Esophagus mucosa (tissue), 1 donor: ENCODE measurements around the gene RAMP2. TPM values are rescaled to one million over a fixed set of nuclear protein-coding genes. Genes with fewer than 3 reads are reported as not detected.
"Not testable (repeated sequence)": the region's sequence is repeated elsewhere in the genome, so short reads cannot be mapped to it uniquely, and the experiment has no call there.

Experiments used
- ATAC-seq: fragments of 200-7000 bp; cut with Tn5 transposase; one replicate; pipeline ENCODE4 v1.9.1; 2020
- total RNA-seq: library from RNA; stranded (reverse); gene quantifications from one replicate; pipeline ENCODE4 v1.2.4, GENCODE V29; 2023
- donor health status: DM: yes; HTN: yes; CAD: no.

RAMP2 gene, protein sequence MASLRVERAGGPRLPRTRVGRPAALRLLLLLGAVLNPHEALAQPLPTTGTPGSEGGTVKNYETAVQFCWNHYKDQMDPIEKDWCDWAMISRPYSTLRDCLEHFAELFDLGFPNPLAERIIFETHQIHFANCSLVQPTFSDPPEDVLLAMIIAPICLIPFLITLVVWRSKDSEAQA
- 4.5 TPM for total RNA-seq

- peak; percentile 31 for ATAC-seq
Observed at GRCh38 chr17:42760652-42761581, at the start of gene RAMP2. RAMP2 (plus strand) TSS chr17:42761227; CDS start chr17:42761262, 35 bp downstream.

DNA sequence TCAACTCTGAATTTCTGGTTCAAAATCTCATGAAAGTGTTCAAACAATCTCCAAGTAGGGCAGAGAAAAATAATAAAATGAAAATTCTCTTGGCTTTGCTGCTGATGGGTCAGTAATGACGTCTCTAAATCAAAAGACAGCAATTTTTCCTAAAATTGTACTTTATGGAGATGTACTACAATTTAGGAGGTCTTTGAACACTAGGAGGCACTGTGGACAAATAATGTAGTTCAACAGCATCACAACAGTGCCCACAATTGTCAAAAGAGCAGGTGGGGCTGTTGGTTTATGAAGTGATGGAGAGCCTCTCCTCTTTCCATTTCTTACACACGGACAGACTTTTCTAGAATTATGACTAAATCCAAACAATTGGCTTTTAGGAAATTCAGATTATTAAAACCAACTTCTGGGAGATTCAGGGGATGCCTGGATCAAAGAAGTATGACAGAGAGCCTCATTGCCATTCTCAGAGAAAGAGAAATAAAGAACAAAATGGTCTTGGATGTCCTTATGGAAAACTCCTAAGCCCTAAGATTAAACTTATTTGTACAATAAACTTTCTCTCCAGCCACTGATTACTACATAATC is 39.9 kb upstream of the RAMP2 start:
- peak; percentile 66 for ATAC-seq

DNA sequence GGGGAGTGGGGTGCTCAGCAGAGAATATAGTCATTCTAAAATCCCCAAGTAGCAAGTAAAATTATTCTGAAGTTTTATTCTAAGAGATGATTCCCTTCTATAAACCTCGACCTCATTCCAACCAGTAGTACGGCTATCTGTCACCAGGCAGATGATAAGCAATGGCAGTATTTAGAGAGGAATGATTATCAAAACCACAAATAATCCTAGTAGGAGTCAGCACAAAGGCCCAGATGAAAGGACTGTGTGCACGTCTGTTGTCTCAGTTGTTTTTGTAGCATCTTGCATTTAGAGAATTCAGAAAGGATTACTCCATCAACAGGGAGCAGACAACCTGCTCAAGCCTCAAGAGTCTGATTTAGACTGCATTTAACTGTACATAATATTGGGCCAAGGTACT is 37.4 kb upstream of the RAMP2 start:
- ATAC-seq: no peak

- no peak for ATAC-seq
Observed at GRCh38 chr17:42725143-42725542, 35.9 kb upstream of the RAMP2 start.

DNA sequence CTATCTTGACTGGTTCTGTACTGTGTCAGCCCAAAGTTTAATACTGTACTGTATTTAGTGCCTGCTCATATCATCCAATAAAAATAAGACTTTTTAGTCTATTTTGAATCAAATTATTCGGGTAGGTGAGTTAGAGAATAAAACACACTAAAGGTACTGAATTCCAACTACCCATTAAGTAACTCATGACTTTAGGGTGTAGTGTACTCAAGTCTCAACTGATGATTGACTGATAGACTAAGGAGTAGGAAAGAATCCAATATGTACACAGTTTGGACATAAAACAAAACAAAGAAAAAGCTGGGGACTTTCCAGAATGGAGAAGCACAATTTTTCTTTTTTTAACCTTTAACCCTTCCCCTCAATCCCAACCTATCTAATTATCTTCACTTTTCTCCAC is 20.3 kb upstream of the RAMP2 start:
- no peak for ATAC-seq

DNA sequence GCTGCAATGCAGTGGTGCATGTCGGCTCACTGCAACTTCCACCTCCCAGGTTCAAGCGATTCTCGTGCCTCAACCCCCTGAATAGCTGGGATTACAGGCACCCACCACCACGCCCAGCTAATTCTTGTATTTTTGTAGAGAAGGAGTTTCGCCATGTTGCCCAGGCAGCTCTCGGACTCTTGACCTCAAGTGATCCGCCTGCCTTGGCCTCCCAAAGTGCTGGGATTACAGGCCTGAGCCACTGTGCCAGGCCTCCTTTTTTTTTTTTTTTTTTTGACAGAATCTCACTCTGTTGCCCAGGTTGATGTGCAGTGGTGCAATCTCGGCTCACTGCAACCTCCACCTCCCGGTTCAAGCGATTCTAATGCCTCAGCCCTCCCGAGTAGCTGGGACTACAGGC is 18.1 kb upstream of the RAMP2 start:
- not testable (repeated sequence) for ATAC-seq

GRCh38 chr17:42743595-42744282 is 17.3 kb upstream of the RAMP2 start:
- no peak for ATAC-seq

DNA sequence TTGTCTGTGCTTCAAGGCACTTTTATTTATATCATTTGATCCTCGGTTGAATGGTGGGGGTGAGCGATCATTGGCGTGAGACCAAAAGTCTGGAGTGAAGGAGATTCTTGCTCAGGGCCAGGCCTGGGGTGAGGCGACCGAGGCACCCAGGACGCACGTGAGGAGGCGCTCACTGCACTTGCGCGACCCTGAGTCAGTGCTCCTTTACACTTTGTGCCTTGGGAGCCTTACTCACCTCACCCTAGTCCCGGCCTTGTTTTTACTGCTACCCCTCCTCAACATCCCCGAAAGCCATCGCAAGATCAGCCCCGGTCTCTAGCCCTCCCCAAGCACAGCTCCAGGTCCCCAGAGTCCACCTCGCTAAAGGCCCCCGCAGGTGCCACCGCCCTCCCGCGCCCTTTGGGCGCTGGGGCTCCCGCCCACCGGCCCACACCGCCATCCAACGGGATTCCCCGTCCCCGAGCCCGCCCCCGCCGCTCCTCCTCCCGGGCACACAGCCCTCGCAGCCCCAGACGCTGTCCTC is 16.7 kb upstream of the RAMP2 start:
- peak; percentile 81 for ATAC-seq

DNA sequence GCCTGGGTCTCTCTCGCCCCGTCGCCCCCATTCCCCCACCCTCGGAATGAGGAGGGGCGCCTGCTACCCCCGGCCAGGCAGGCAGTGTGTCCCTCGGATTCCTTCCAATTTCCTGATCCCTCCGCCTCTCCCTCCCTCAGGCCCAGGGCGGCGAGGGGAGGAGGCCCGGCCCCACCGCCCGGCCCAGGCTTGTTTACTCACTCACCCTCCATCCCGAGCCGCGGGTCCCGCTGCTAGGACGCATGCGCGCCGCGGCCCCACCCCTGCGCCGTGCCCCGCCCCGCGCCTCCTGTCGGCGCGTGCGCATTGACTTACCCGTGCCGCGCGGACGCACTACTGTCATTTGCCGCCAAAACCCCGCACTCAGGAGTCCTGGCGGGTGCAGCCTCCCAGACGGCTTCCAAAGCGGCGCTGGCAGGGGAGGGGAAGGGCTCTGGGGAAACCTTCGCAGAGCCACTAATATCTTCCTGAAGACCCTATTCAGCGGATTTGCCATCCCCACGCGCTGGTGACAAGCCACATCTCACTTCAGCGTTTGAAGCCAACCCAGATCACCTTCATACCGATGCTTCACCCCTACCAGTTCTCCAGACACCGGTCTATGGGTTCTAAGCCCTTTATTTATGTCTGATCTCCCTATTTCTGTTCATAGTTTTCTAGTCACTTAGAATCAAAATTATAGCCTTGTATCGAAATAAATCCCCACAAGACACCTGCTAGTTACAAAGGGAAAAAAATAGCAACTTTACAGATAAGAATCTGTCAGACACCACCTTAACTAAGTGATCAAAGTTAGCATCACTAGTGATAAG is 16.0 kb upstream of the RAMP2 start, which contains the start of gene EZH1:
Gene EZH1 (minus strand): TSS at position 235 of the 812 bp plus-strand sequence. CDS start 16,099 bp downstream, outside the sequence.
- peak; percentile 99 for ATAC-seq

DNA sequence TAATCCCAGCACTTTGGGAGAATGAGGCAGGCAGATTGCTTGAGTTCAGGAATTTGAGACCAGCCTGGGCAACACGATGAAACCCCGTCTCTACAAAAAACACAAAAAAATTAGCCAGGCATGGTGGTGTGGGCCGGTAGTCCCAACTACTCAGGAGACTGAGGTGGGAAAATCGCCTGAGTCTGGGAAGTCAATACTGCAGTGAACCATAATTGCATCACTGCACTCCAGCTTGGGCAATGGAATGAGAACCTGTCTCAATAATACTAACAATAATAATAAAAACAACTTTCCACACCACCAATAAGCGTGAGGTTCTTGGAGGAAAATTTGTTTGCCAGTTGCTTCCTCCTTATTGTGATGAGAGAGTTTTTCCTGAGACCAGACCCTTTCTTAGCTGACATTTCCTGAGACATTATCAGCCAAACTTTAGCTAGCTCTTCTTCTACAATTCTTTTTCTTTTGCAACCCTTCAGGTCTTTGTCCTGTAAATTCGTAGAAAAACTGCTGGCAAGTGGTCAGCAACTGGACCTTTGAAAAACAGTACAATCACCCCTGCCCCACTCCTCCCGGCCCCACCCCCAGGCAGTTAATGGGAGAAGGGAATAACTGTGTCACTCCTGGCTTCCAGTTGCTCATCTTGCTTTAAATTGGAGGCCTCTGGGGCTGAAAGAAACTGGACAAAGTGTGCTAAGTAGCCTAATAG is 12.7 kb upstream of the RAMP2 start:
- no peak for ATAC-seq

DNA sequence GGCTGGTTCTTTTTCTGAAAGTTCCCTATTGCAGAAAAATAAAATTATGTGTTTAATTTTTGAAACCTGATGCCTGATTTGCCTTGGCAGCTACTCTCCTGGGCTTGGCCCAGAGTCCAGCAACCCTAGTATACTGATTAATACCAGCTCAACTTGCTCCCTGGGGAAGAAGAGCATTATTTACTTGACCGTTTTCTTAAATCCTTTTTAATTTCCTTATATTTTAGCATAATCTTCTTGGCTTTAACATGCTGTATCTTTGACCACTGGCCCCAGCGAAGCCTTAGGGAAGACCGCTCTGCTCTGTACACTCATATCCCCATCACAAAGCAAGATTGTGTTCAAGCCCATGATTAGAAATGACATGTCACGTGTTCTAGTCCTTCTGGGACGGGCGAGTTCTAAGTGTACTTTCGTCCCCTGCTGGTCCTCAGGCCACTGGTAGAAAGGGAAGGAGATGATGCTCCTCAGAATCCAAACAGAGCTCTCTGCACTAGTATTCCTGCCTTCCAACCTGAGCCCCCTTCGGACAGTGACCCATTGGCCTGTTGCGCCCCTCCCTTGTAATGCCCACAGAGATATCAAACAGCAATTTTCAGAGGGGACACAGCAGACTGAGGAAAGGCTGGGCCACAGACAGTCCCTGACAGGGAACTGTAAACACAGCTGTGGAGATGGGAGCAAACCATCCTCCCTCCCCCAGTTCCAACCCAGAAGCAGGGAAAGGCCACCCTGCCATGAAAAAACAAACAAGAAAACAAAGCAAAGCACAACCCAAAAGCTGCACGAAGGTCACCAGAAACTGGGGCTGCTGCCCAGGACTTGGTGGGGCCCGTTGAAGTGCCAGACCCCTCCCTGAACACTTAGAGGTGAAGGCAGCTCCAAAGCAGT is 11.9 kb upstream of the RAMP2 start:
- ATAC-seq: no peak

DNA sequence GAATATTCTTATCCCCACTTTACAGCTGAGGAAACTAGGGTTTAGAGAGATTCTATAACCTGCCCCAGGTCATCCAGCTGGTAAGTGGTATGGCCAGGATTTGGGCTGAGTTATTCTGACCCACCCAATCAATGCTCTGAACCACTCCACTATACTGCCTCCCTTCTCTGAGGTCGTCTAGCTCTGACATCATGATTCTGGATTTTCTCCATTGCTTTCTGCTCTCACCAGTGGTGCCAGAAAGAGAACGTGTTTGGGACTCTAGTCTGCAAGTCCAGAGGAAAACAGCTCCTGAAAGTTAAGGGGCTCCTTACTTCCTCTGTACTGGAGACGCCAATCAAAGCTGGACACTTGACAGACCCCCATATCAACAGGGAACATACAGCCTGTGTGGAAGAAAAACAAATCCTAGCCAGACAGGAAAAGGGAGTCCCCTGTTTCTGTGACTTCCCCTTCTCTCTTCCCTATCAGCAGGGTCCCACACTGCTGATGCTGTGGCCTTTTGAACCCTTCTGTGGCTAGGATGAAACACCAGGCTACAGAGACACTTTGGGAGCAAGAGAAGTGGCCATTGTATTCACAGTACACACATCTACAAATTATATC is 10.2 kb upstream of the RAMP2 start:
- ATAC-seq: no peak

DNA sequence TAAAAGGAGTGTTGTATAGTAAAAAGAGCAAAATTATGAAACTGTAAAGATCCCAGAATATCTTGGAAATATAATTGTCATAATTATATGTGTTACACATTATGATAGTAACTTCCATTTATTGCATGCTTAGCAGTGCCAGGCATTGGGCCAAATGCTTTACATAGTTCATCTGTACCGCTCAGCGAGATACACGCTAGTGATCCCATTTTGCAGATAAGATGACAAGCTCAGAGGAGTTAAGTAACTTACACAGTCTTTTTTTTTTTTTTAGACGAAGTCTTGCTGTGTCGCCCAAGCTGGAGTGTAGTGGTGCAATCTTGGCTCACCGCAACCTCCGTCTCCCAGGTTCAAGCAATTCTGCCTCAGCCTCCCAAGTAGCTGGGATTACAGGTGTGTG is 9.4 kb upstream of the RAMP2 start:
- no peak for ATAC-seq

GRCh38 chr17:42754782-42755181 is 6.2 kb upstream of the RAMP2 start:
- ATAC-seq: peak; percentile 97

GRCh38 chr17:42759982-42760651 is 910 bp upstream of the RAMP2 start:
- no peak for ATAC-seq

DNA sequence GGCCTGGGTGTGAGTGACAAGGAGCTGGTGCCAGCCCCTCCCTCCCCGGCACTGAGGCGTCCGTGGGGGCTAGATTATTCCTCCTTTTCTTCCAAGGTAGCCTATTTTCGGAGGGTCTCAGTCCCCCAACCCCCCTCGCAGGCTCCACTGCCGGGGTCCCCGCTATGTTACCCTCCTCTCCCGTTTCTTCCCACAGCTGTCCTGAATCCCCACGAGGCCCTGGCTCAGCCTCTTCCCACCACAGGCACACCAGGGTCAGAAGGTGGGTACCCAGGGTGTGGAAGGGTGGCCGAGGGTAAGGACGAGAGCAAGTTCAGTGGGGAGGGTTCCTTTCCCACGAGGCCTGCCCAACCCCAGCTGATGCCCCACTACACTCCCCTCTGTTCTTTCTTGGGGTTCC is 611 bp downstream of the RAMP2 start:
- no peak for ATAC-seq

DNA sequence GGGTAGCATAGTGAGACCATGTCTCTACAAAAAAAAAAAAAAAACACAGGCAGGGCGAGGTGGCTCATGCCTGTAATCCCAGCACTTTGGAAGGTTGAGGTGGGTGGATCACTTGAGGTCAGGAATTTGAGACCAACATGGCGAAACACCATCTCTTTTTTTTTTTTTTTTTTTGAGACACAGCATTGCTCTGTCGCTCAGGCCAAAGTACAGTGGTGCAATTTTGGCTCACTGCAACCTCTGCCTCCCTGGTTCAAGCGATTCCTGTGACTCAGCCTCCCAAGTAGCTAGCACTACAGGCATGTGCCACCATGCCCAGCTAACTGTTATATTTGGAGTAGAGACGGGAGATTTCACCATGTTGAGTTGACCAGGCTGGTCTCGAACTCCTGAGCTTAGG is 5.1 kb downstream of the RAMP2 start:
- ATAC-seq: no peak

DNA sequence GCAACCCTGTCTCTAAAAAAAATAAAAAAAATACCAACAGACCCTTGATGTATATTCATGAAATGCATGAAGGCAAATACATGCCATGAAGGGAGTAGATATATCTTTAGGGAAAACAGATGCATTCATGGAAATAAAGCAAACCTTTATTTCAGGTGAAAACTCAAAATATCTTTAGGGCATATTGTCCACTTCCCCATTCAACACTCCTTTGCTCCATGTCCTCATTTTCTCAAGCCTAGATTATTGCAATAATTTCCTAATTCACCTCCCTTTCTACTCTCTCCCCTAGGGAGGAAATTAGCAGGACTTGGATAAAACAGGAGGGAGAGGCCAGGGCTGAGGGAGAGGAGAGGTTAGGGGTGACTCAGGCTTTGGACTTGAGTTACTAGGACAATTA is 6.5 kb downstream of the RAMP2 start:
- ATAC-seq: no peak

GRCh38 chr17:42768006-42768405 is 7.0 kb downstream of the RAMP2 start:
- ATAC-seq: not testable (repeated sequence)
